ENCODE measurements around the gene SASH1. TPM values are rescaled to one million over a fixed set of nuclear protein-coding genes. Genes with fewer than 3 reads are reported as not detected.
A peak's percentile ranks its signal among the peaks of the same experiment; 100 is the strongest.

Gene SASH1
- 10 to 100 TPM in 1 of 2 donors, 1 to 10 TPM in 1; 4.6 to 12.4 TPM for total RNA-seq
- polyA plus RNA-seq (2013, experiment 1 of 2): 24.1 TPM
- 24.4 TPM for polyA plus RNA-seq (2013, experiment 2 of 2)
- long read RNA-seq, experiment 1, partial matches to known transcripts: 0 of 1 reads
- long read RNA-seq, experiment 1, other reads (novel, unspliced or antisense): 1 of 1 reads
- long read RNA-seq, experiment 2, partial matches to known transcripts: 1 of 4 reads
- long read RNA-seq, experiment 2, other reads (novel, unspliced or antisense): 3 of 4 reads
- long read RNA-seq, experiment 3, partial matches to known transcripts: 4 of 6 reads
- long read RNA-seq, experiment 3, other reads (novel, unspliced or antisense): 2 of 6 reads
- long read RNA-seq, experiment 4, partial matches to known transcripts: 0 of 2 reads
- long read RNA-seq, experiment 4, other reads (novel, unspliced or antisense): 2 of 2 reads

GRCh38 chr6:148342350-148343046, at the start of gene SASH1:
Gene SASH1 (plus strand): TSS chr6:148342838. CDS start chr6:148343068, 230 bp downstream.
- H3K27ac Mint-ChIP-seq: peak within 1 kb of the TSS; percentile 100
- WGBS, 2 experiments (ENCODE audit: insufficient coverage in 1 of 2, insufficient read length in 1 of 2): 0 to 1% methylated on average over 26 to 67 of the region's 67 CpGs

DNA sequence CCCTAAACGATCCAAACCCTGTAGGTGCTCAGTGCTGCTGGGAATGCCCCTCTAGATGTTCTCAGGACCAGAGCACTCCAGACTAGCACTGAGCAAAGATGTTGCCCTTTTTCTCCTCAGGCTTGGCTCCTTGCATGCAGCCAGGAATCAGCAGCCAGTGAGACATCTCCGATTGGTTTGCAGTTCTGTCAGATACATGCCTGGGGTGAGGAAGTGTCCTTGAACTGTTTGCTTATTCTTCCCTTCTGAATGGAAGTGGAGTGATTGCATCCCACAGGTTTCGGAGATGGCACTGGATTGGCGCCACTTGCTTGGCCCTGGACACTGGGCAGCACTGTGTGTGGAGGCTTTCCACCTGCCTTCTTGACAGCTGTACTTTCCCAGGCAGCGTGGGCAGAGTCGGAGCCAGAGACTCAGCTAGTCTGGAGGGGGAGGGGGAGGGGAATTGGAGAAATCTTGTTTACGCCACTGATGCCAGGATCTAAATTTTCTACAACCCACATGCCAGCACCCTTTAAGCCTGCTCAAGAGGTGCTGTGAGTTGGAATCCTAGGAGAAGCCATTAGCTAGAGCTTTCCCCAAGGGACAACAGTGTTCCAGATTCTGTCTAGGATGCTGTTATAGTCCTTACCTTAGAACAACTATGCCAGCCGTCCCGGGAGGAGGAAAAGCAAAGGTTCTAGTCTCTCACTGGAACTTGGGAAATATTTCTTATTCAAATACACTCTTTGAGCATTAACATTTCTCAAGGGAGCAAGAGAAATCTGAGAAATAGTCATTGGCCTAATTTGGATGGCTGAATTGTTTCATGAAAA, 49.2 kb upstream of the SASH1 start:
- WGBS, 2 experiments (ENCODE audit: insufficient coverage in 1 of 2, insufficient read length in 1 of 2): 96% methylated on average over 3 to 7 of the region's 9 CpGs
- no peak overlapping the region for H3K27ac ChIP-seq (ENCODE audit: low read depth, low read length)
- no peak overlapping the region for H3K9ac ChIP-seq (ENCODE audit: extremely low read depth, low read length, poor library complexity, severe bottlenecking)
- Mint-ChIP-seq H3K4me1 (peaks cover 45% of the 10 kb centered on the region), H3K27me3 (ENCODE audit: insufficient read depth) (peaks cover 2% of the 10 kb centered on the region), H3K4me3 (no peak overlapping the region), H3K9me3 (no peaks in the 10 kb centered on the region), H3K36me3 (ENCODE audit: low read depth) (no peaks in the 10 kb centered on the region), H3K27ac (no peak overlapping the region)
- no peaks in the 10 kb centered on the region for H3K36me3 ChIP-seq (ENCODE audit: control insufficient read depth, insufficient read depth, low read length)
- DNase-seq: no peak
- TF ChIP-seq CTCF (conservative IDR thresholded peaks at IDR 0.05): no peak
- H3K27me3 ChIP-seq (ENCODE audit: control insufficient read depth, insufficient read depth, low read length, poor library complexity, severe bottlenecking): no peaks in the 10 kb centered on the region
- H3K4me3 ChIP-seq (ENCODE audit: low read length): no peak overlapping the region
- no peaks in the 10 kb centered on the region for H3K9me3 ChIP-seq (ENCODE audit: control insufficient read depth, low read length)
- H3K4me1 ChIP-seq (ENCODE audit: control insufficient read depth, insufficient read depth, low read length): peaks cover 6% of the 10 kb centered on the region

More at GRCh38 chr6:148342350-148343046, at the start of gene SASH1:
- H3K36me3 Mint-ChIP-seq (ENCODE audit: low read depth): no peaks in the 10 kb centered on the region
- no peaks in the 10 kb centered on the region for H3K9me3 ChIP-seq (ENCODE audit: control insufficient read depth, low read length)
- H3K4me3 ChIP-seq (ENCODE audit: low read length): peak within 1 kb of the TSS; percentile 90
- peak within 1 kb of the TSS; percentile 98 for H3K9ac ChIP-seq (ENCODE audit: extremely low read depth, low read length, poor library complexity, severe bottlenecking)
- H3K27me3 ChIP-seq (ENCODE audit: control insufficient read depth, insufficient read depth, low read length, poor library complexity, severe bottlenecking): no peaks in the 10 kb centered on the region
- no peaks in the 10 kb centered on the region for H3K9me3 Mint-ChIP-seq
- H3K4me3 Mint-ChIP-seq: peak within 1 kb of the TSS; percentile 74
- H3K36me3 ChIP-seq (ENCODE audit: control insufficient read depth, insufficient read depth, low read length): no peaks in the 10 kb centered on the region
- H3K27me3 Mint-ChIP-seq (ENCODE audit: insufficient read depth): peaks cover 17% of the 10 kb centered on the region
- peaks cover 25% of the 10 kb centered on the region for H3K4me1 ChIP-seq (ENCODE audit: control insufficient read depth, insufficient read depth, low read length)
- peaks cover 47% of the 10 kb centered on the region for H3K4me1 Mint-ChIP-seq
- peak within 1 kb of the TSS; percentile 100 for H3K27ac ChIP-seq (ENCODE audit: low read depth, low read length)
- DNase-seq: peak; percentile 92
- TF ChIP-seq CTCF (conservative IDR thresholded peaks at IDR 0.05): no peak

DNA sequence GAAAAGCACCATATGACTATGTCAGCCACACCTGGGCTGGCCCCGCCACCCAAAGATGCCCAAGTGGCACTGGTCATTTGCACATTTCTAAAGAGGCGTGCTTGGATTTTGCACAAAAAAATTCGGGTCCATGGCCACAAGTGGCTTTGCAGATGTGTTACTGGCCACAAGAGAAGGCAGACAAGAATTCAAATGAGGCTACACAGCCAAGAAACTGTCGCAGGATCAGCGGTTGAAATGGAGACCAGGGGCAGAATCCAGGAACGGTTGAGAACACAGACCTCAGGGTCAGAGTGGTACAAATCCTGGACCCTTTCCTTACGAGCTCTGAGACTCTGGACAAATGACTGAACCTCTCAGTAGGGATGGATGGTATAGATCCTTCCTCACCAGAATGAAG, 48.6 kb upstream of the SASH1 start:
- Mint-ChIP-seq H3K36me3 (ENCODE audit: low read depth) (no peaks in the 10 kb centered on the region), H3K27me3 (ENCODE audit: insufficient read depth) (peaks cover 2% of the 10 kb centered on the region), H3K4me1 (peaks cover 38% of the 10 kb centered on the region), H3K9me3 (no peaks in the 10 kb centered on the region), H3K4me3 (no peak overlapping the region), H3K27ac (no peak overlapping the region)
- TF ChIP-seq CTCF (conservative IDR thresholded peaks at IDR 0.05): no peak
- peaks cover 6% of the 10 kb centered on the region for H3K4me1 ChIP-seq (ENCODE audit: control insufficient read depth, insufficient read depth, low read length)
- DNase-seq: no peak
- no peak overlapping the region for H3K27ac ChIP-seq (ENCODE audit: low read depth, low read length)
- H3K36me3 ChIP-seq (ENCODE audit: control insufficient read depth, insufficient read depth, low read length): no peaks in the 10 kb centered on the region
- 92 to 98% methylated on average over 5 to 7 of the region's 7 CpGs for WGBS, 2 experiments (ENCODE audit: insufficient coverage in 1 of 2, insufficient read length in 1 of 2)
- H3K4me3 ChIP-seq (ENCODE audit: low read length): no peak overlapping the region
- no peak overlapping the region for H3K9ac ChIP-seq (ENCODE audit: extremely low read depth, low read length, poor library complexity, severe bottlenecking)
- no peaks in the 10 kb centered on the region for H3K9me3 ChIP-seq (ENCODE audit: control insufficient read depth, low read length)
- H3K27me3 ChIP-seq (ENCODE audit: control insufficient read depth, insufficient read depth, low read length, poor library complexity, severe bottlenecking): no peaks in the 10 kb centered on the region
